ENCODE data around the gene VRK2. TPM values are rescaled to one million over a fixed set of nuclear protein-coding genes. Genes with fewer than 3 reads are reported as not detected.
A peak's percentile ranks its signal among the peaks of the same experiment; 100 is the strongest.

Gene VRK2
- polyA plus RNA-seq, 3 donors, result 13.5 to 31.6 (median 21.4) TPM

DNA sequence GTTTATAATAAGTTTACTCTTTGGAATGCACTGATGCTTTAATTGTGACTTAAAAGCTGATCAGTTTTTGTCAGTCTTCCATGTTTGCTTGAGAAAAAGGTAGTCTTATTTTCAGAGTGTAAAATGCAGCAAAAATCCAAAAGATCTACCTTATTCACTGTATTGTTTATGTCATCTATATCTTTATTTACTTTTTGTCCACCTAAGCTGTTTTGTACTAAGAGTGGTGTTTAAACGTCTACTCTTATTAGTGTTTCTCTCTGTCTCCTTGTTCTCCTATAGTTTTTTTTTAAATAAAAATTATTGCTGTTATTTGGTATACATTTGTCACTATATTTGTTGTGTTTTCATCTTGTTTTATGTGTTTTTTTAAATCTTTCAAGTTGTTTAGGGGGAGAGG is 50.4 kb downstream of the VRK2 start:
- Histone ChIP-seq H2AFZ (ENCODE audit: insufficient read depth, low read depth, low read length, poor library complexity, severe bottlenecking) (no peak overlapping the region), H3K4me2 (replicated peaks; ENCODE audit: extremely low read depth, low read length, poor library complexity, severe bottlenecking) (no peak overlapping the region), H3K79me2 (ENCODE audit: insufficient read depth, low read length) (no peaks in the 10 kb centered on the region), H4K20me1 (ENCODE audit: insufficient read depth, low read length) (no peaks in the 10 kb centered on the region), H3K4me3 (replicated peaks in 1 of 3; ENCODE audit: low read depth in 2 of 3, low read length in 3 of 3) (no peak overlapping the region), H3K9me3 (replicated peaks in 1 of 2; ENCODE audit: control insufficient read depth in 1 of 2, insufficient read depth in 1 of 2, low read length in 2 of 2) (peaks cover 0 to 6% of the 10 kb centered on the region in 2 donors), H3K36me3 (replicated peaks in 1 of 2; ENCODE audit: control insufficient read depth in 1 of 2, insufficient read depth in 2 of 2, low read length in 2 of 2) (peaks cover 6 to 15% of the 10 kb centered on the region in 2 donors), H3K27ac (ENCODE audit: low read depth in 1 of 2, low read length in 2 of 2) (no peak overlapping the region), H3K9ac (ENCODE audit: insufficient read depth, low read length, poor library complexity, severe bottlenecking) (no peak overlapping the region), H3K4me1 (ENCODE audit: control insufficient read depth in 1 of 2, insufficient read depth in 2 of 2, low read length in 2 of 2) (no peaks in the 10 kb centered on the region), H3K27me3 (ENCODE audit: control insufficient read depth in 2 of 2, insufficient read depth in 2 of 2, low read length in 2 of 2) (no peaks in the 10 kb centered on the region)
- Mint-ChIP-seq H3K36me3 (peaks cover 20 to 23% of the 10 kb centered on the region in 2 donors), H3K9me3 (peaks cover 6 to 14% (median 11%) of the 10 kb centered on the region in 7 donors), H3K4me3 (no peak overlapping the region), H3K27ac (no peak overlapping the region), H3K4me1 (peaks cover 4% of the 10 kb centered on the region), H3K27me3 (ENCODE audit: low read depth in 3 of 3) (no peaks in the 10 kb centered on the region)
- DNase-seq, result no peak
- no CpG with 5 or more reads among the region's 1 CpG for WGBS (ENCODE audit: insufficient coverage)
- intact Hi-C loops (cut with micrococcal nuclease), result loop anchor here in 1 of 2 donors (5.0 kb wide), 1 partner anchor 45 kb away; no protein-coding TSS in a partner anchor
- no peak for TF ChIP-seq CTCF (IDR thresholded peaks at IDR 0.05)

- peaks cover 18 to 21% of the 10 kb centered on the region in 2 donors for H3K36me3 Mint-ChIP-seq
Observed at GRCh38 chr2:58098254-58099095, 51.9 kb downstream of the VRK2 start.

More at GRCh38 chr2:58098254-58099095, 51.9 kb downstream of the VRK2 start:
- H3K27me3 ChIP-seq (ENCODE audit: control insufficient read depth in 2 of 2, insufficient read depth in 2 of 2, low read length in 2 of 2), result no peaks in the 10 kb centered on the region
- peaks cover 2 to 6% of the 10 kb centered on the region in 2 donors for H3K36me3 ChIP-seq (replicated peaks in 1 of 2; ENCODE audit: control insufficient read depth in 1 of 2, insufficient read depth in 2 of 2, low read length in 2 of 2)
- peaks cover 0 to 1% (median 0%) of the 10 kb centered on the region in 3 donors for H3K27me3 Mint-ChIP-seq (ENCODE audit: low read depth in 3 of 3)
- no peaks in the 10 kb centered on the region for H4K20me1 ChIP-seq (ENCODE audit: insufficient read depth, low read length)
- H3K9me3 ChIP-seq (replicated peaks in 1 of 2; ENCODE audit: control insufficient read depth in 1 of 2, insufficient read depth in 1 of 2, low read length in 2 of 2), result peaks cover 0 to 6% of the 10 kb centered on the region in 2 donors
- H3K4me1 ChIP-seq (ENCODE audit: control insufficient read depth in 1 of 2, insufficient read depth in 2 of 2, low read length in 2 of 2), result no peaks in the 10 kb centered on the region
- WGBS (ENCODE audit: insufficient coverage), result no CpG with 5 or more reads among the region's 4 CpGs
- no peak overlapping the region for H3K4me3 ChIP-seq (replicated peaks in 1 of 3; ENCODE audit: low read depth in 2 of 3, low read length in 3 of 3)
- no peak overlapping the region for H2AFZ ChIP-seq (ENCODE audit: insufficient read depth, low read depth, low read length, poor library complexity, severe bottlenecking)
- H3K27ac ChIP-seq (ENCODE audit: low read depth in 1 of 2, low read length in 2 of 2), result peak overlapping the region in 1 of 2 donors; percentile 1
- no peak overlapping the region for H3K4me3 Mint-ChIP-seq
- H3K9ac ChIP-seq (ENCODE audit: insufficient read depth, low read length, poor library complexity, severe bottlenecking), result no peak overlapping the region
- intact Hi-C loops (cut with micrococcal nuclease), result loop anchor here in 1 of 2 donors (5.0 kb wide), 1 partner anchor 46 kb away; no protein-coding TSS in a partner anchor
- no peak overlapping the region for H3K27ac Mint-ChIP-seq
- no peak overlapping the region for H3K4me2 ChIP-seq (replicated peaks; ENCODE audit: extremely low read depth, low read length, poor library complexity, severe bottlenecking)
- peaks cover 4% of the 10 kb centered on the region for H3K4me1 Mint-ChIP-seq
- no peaks in the 10 kb centered on the region for H3K79me2 ChIP-seq (ENCODE audit: insufficient read depth, low read length)
- TF ChIP-seq CTCF (IDR thresholded peaks at IDR 0.05), result no peak
- DNase-seq, result peak in 2 of 3 donors; percentile 47 to 48
- peaks cover 2 to 11% (median 8%) of the 10 kb centered on the region in 7 donors for H3K9me3 Mint-ChIP-seq

Data from CD14-positive monocyte (primary cell).